Neural cell (in vitro differentiated cells): Measurements from ENCODE around the gene SLC9A2. TPM values are rescaled to one million over a fixed set of nuclear protein-coding genes. Genes with fewer than 3 reads are reported as not detected.

ENCODE experiments used
- H2AFZ ChIP-seq: fragments of 200-600, 300-800 bp; sonication (generic), shearing (Covaris generic); 2 replicates; pipeline ENCODE4 v1.6.0; 2014; ENCODE audit warnings: low read depth, mild to moderate bottlenecking, antibody characterized with exemption, low read length, moderate library complexity
- H3F3A ChIP-seq: fragments of 200-600 bp; shearing (Covaris generic); 2 replicates; pipeline ENCODE4 v1.6.1; 2016; ENCODE audit warnings: mild to moderate bottlenecking, moderate library complexity, mixed read lengths, antibody characterized with exemption, low read length; ENCODE audit not compliant: insufficient read depth, poor library complexity, severe bottlenecking
- H3K27ac ChIP-seq: fragments of 200-600, 300-800 bp; sonication (generic), shearing (Covaris generic); 2 replicates; pipeline ENCODE4 v1.5.1; 2014; ENCODE audit warnings: mild to moderate bottlenecking, low read length, moderate library complexity
- H3K27me3 ChIP-seq: fragments of 300-800, 200-600 bp; sonication (generic), shearing (Covaris generic); 2 replicates; pipeline ENCODE4 v1.6.0; 2014; ENCODE audit warnings: mild to moderate bottlenecking, low read depth, low read length, moderate library complexity; ENCODE audit not compliant: insufficient read depth
- H3K36me3 ChIP-seq: fragments of 300-800, 200-600 bp; sonication (generic), shearing (Covaris generic); 2 replicates; pipeline ENCODE4 v1.5.1; 2014; ENCODE audit warnings: mild to moderate bottlenecking, antibody characterized with exemption, low read length, moderate library complexity; ENCODE audit not compliant: insufficient read depth
- H3K4me2 ChIP-seq: fragments of 300-800, 200-600 bp; sonication (generic), shearing (Covaris generic); 2 replicates; pipeline ENCODE4 v1.6.0; 2014; ENCODE audit warnings: mild to moderate bottlenecking, low read length
- H3K4me3 ChIP-seq: fragments of 300-800, 200-600 bp; sonication (generic), shearing (Covaris generic); 2 replicates; pipeline ENCODE4 v1.5.1; 2014; ENCODE audit warnings: mild to moderate bottlenecking, low read length, moderate library complexity
- H3K79me2 ChIP-seq: fragments of 200-600 bp; shearing (Covaris generic); replicated peaks from 2 replicates; pipeline ENCODE4 v1.6.0; 2014; ENCODE audit warnings: mild to moderate bottlenecking, low read length, moderate library complexity; ENCODE audit not compliant: insufficient read depth
- H3K9ac ChIP-seq: fragments of 300-800, 200-600 bp; sonication (generic), shearing (Covaris generic); 2 replicates; pipeline ENCODE4 v1.6.1; 2016; ENCODE audit warnings: mild to moderate bottlenecking, low read length, mixed read lengths
- H3K9me2 ChIP-seq: fragments of 200-600 bp; shearing (Covaris generic); 2 replicates; pipeline ENCODE4 v1.6.1; 2016; ENCODE audit warnings: mild to moderate bottlenecking, low read length, mixed read lengths; ENCODE audit not compliant: insufficient read depth
- H3K9me3 ChIP-seq: fragments of 200-600, 300-800 bp; sonication (generic), shearing (Covaris generic); 2 replicates; pipeline ENCODE4 v1.6.1; 2016; ENCODE audit warnings: mild to moderate bottlenecking, mixed run types, low read length, moderate library complexity, mixed read lengths
- H4K20me1 ChIP-seq: fragments of 200-600 bp; shearing (Covaris generic); 2 replicates; pipeline ENCODE4 v1.6.1; 2016; ENCODE audit warnings: mild to moderate bottlenecking, mixed run types; ENCODE audit not compliant: insufficient read depth
- CTCF ChIP-seq: fragments of 450-650 bp; IDR thresholded peaks from 2 replicates; pipeline ENCODE4 v1.5.1; 2014; ENCODE audit warnings: antibody characterized with exemption, mild to moderate bottlenecking, moderate library complexity; ENCODE audit not compliant: poor library complexity, severe bottlenecking
- EP300 ChIP-seq: fragments of 450-650 bp; conservative IDR thresholded peaks from 2 replicates; pipeline ENCODE4 v1.6.1; 2014; ENCODE audit warnings: antibody characterized with exemption, mild to moderate bottlenecking, moderate library complexity; ENCODE audit not compliant: poor library complexity, severe bottlenecking
- EZH2 ChIP-seq: fragments of 200-600, 300-800 bp; shearing (Covaris generic), sonication (generic); IDR thresholded peaks from 2 replicates; pipeline ENCODE4 v1.6.1; 2014; ENCODE audit warnings: antibody characterized with exemption, low read length, borderline replicate concordance, mild to moderate bottlenecking; ENCODE audit not compliant: insufficient read depth, poor library complexity, severe bottlenecking
- MXI1 ChIP-seq: fragments of 450-650 bp; conservative IDR thresholded peaks from 2 replicates; pipeline ENCODE4 v1.6.1; 2014; ENCODE audit warnings: antibody characterized with exemption, mild to moderate bottlenecking; ENCODE audit not compliant: poor library complexity, severe bottlenecking
- POLR2AphosphoS5 ChIP-seq: IDR thresholded peaks from 2 replicates; pipeline ENCODE4 v1.6.1; 2012
- SMC3 ChIP-seq: fragments of 450-650 bp; conservative IDR thresholded peaks from 2 replicates; pipeline ENCODE4 v1.6.1; 2014; ENCODE audit warnings: antibody characterized with exemption, mild to moderate bottlenecking, moderate library complexity; ENCODE audit not compliant: poor library complexity
- TAF1 ChIP-seq: IDR thresholded peaks from 2 replicates; pipeline ENCODE4 v1.6.1; 2012; ENCODE audit warnings: low read depth
- polyA minus RNA-seq: library from RNA; depleted of rRNA, polyadenylated mRNA; stranded (reverse); fragments of >200 nt; gene quantifications from 2 replicates; pipeline ENCODE4 v1.2.3, GENCODE V29; 2014
- polyA plus RNA-seq: library from polyadenylated mRNA; depleted of rRNA; stranded (reverse); fragments of >200 nt; gene quantifications from 2 replicates; pipeline ENCODE4 v1.2.3, GENCODE V29; 2014
- TF ChIP-seq, protein P1 (sequence below): IDR thresholded peaks from 2 replicates; pipeline ENCODE4 v1.6.1; 2012; ENCODE audit warnings: borderline replicate concordance

The SLC9A2 gene, protein sequence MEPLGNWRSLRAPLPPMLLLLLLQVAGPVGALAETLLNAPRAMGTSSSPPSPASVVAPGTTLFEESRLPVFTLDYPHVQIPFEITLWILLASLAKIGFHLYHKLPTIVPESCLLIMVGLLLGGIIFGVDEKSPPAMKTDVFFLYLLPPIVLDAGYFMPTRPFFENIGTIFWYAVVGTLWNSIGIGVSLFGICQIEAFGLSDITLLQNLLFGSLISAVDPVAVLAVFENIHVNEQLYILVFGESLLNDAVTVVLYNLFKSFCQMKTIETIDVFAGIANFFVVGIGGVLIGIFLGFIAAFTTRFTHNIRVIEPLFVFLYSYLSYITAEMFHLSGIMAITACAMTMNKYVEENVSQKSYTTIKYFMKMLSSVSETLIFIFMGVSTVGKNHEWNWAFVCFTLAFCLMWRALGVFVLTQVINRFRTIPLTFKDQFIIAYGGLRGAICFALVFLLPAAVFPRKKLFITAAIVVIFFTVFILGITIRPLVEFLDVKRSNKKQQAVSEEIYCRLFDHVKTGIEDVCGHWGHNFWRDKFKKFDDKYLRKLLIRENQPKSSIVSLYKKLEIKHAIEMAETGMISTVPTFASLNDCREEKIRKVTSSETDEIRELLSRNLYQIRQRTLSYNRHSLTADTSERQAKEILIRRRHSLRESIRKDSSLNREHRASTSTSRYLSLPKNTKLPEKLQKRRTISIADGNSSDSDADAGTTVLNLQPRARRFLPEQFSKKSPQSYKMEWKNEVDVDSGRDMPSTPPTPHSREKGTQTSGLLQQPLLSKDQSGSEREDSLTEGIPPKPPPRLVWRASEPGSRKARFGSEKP
- polyA plus RNA-seq (0.09 and 0.26 TPM in 2 replicates), polyA minus RNA-seq (0.24 and 0.46 TPM in 2 replicates)

- Histone ChIP-seq H3K27ac (no peak within 1 kb of the TSS), H3K4me2 (peak within 1 kb of the TSS; percentile 72), H3K79me2 (no peaks in the 10 kb centered on the region), H3F3A (no peaks in the 10 kb centered on the region), H3K36me3 (no peaks in the 10 kb centered on the region), H3K27me3 (peaks cover 51% of the 10 kb centered on the region), H3K9me3 (no peaks in the 10 kb centered on the region), H2AFZ (no peak within 1 kb of the TSS), H3K4me3 (peak within 1 kb of the TSS; percentile 76), H4K20me1 (no peaks in the 10 kb centered on the region), H3K9ac (peak within 1 kb of the TSS; percentile 36), H3K9me2 (no peaks in the 10 kb centered on the region)
- TF ChIP-seq EP300 (no peak), EZH2 (no peak), SMC3 (no peak), CTCF (no peak), POLR2AphosphoS5 (peak; percentile 19), TAF1 (no peak), MXI1 (peak; percentile 64)
- TF ChIP-seq, protein P1, sequence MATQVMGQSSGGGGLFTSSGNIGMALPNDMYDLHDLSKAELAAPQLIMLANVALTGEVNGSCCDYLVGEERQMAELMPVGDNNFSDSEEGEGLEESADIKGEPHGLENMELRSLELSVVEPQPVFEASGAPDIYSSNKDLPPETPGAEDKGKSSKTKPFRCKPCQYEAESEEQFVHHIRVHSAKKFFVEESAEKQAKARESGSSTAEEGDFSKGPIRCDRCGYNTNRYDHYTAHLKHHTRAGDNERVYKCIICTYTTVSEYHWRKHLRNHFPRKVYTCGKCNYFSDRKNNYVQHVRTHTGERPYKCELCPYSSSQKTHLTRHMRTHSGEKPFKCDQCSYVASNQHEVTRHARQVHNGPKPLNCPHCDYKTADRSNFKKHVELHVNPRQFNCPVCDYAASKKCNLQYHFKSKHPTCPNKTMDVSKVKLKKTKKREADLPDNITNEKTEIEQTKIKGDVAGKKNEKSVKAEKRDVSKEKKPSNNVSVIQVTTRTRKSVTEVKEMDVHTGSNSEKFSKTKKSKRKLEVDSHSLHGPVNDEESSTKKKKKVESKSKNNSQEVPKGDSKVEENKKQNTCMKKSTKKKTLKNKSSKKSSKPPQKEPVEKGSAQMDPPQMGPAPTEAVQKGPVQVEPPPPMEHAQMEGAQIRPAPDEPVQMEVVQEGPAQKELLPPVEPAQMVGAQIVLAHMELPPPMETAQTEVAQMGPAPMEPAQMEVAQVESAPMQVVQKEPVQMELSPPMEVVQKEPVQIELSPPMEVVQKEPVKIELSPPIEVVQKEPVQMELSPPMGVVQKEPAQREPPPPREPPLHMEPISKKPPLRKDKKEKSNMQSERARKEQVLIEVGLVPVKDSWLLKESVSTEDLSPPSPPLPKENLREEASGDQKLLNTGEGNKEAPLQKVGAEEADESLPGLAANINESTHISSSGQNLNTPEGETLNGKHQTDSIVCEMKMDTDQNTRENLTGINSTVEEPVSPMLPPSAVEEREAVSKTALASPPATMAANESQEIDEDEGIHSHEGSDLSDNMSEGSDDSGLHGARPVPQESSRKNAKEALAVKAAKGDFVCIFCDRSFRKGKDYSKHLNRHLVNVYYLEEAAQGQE: no peak
These were observed at the start of gene SLC9A2 for GRCh38 chr2:102619414-102620319. SLC9A2 (plus strand) TSS chr2:102619553; CDS start chr2:102619849, 296 bp downstream.

DNA sequence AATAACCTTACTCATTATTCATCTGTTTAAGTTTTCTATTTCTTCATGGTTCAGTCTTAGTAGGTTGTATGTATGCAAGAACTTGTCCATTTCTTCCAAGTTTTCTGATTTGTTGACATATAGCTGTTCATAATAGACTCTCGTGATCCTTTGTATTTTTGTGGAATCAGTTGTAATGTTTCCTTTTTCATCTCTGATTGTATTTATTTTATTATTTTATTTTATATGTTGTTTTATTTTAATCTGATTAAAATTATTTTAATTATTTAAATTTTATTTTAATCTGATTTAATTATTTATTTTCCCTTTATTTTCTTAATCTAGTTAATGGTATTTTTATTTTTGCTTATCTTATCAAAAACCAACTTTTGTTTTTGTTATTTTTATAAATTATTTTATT is 43.5 kb upstream of the SLC9A2 start:
- H4K20me1 ChIP-seq: no peaks in the 10 kb centered on the region
- H3F3A ChIP-seq: no peaks in the 10 kb centered on the region
- no peak overlapping the region for H3K4me3 ChIP-seq
- H3K9me3 ChIP-seq: peaks cover 3% of the 10 kb centered on the region
- H3K4me2 ChIP-seq: no peak overlapping the region
- no peak for TF ChIP-seq MXI1
- no peak for TF ChIP-seq EP300
- TF ChIP-seq, protein P1: no peak
- no peak for TF ChIP-seq CTCF
- TF ChIP-seq SMC3: no peak
- no peaks in the 10 kb centered on the region for H3K27me3 ChIP-seq
- H3K9ac ChIP-seq: no peak overlapping the region
- H3K9me2 ChIP-seq: no peaks in the 10 kb centered on the region
- H3K36me3 ChIP-seq: no peaks in the 10 kb centered on the region
- H3K27ac ChIP-seq: no peak overlapping the region
- no peak overlapping the region for H2AFZ ChIP-seq
- no peaks in the 10 kb centered on the region for H3K79me2 ChIP-seq
